Measurements from ENCODE around the gene ABCD4.

DNA sequence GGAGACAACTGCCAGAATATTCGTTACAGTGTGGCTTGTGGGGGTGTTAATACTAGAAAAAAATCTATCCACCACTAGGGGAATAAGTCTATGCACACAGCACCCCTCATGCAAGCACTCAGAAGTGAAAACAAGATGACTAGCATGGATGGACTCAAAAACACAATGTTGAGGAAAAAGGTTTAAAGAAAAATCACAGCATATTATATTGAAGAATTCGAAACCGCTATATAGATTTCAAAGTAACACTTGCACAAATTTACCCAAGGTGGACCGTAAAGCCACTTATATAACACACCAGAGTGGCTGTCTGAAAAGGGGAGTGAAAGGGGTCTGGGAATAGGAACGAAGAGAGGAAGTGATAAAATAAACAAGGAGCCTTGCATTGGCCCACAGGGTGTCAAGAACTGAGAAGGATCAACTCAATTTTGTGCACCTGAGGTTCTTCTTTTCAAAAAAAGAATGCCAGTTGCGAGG is 544 bp downstream of the ABCD4 start:
- no peak for TF ChIP-seq EZH2 (IDR thresholded peaks at IDR 0.05; ENCODE audit: insufficient read depth, poor library complexity, severe bottlenecking)
- TF ChIP-seq EZH2phosphoT487 (IDR thresholded peaks at IDR 0.05; ENCODE audit: insufficient read depth, low read depth): no peak

Measured in GM23248 (cell line).